Endometrium (tissue), 2 donors: Measurements from ENCODE around the gene ENTPD2.

Experiments used
- FAIRE-seq: peaks from 2 replicates; lab custom pipeline; 2012; peaks lifted over from hg19 to GRCh38; lab: Jason Lieb, UNC
- donor health status: control.
- donor health status: control.

Gene ENTPD2

DNA sequence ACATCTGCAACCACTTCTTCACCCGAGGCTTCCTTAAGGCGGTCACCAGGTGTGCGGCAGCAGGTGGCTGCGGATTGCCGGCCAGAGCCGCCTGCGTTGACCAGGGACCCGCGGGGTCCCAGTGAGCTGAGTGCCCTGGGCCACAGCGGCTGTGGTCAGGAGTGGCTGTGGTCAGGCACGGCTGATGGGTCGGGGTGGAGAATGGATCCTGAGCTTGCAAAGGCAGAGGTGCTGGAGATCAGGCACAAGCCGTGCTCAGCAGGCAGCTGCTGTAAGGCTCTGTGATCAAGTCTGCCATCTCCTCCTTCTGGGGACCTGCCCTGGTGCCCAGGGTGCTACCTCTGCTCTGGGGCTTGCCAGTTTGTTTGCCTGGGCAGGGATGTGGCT is 25.5 kb upstream of the ENTPD2 start:
- no peak for FAIRE-seq

DNA sequence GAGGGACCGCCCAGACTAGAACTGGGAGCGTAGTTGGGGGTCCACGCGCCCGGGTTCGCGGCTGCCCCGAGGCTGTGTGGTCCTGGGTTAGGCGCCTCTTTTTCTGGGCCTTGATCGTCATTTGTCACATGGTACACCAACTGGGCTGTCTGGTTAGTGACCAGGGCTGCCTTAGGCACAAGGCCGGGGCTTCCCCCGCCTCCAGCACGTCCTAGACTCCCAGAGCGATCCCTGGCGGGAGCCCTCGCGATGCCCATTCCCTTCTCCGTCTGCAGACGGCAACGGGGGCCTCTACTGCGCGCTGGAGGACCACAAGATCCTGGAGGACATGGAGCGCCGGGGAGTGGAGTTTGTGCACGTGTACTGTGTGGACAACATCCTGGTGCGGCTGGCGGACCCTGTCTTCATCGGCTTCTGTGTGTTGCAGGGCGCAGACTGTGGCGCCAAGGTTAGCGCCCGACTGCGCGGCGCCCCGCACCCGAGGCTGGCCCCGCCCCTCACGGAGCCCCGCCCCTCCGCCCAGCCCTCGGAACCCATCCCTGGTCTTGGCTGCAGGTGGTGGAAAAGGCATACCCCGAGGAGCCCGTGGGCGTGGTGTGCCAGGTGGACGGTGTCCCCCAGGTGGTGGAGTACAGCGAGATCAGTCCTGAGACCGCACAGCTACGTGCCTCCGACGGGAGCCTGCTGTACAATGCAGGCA is 25.0 kb upstream of the ENTPD2 start:
- FAIRE-seq = no peak

- no peak for FAIRE-seq
Measured at GRCh38 chr9:137077758-137078693, 24.2 kb upstream of the ENTPD2 start.

DNA sequence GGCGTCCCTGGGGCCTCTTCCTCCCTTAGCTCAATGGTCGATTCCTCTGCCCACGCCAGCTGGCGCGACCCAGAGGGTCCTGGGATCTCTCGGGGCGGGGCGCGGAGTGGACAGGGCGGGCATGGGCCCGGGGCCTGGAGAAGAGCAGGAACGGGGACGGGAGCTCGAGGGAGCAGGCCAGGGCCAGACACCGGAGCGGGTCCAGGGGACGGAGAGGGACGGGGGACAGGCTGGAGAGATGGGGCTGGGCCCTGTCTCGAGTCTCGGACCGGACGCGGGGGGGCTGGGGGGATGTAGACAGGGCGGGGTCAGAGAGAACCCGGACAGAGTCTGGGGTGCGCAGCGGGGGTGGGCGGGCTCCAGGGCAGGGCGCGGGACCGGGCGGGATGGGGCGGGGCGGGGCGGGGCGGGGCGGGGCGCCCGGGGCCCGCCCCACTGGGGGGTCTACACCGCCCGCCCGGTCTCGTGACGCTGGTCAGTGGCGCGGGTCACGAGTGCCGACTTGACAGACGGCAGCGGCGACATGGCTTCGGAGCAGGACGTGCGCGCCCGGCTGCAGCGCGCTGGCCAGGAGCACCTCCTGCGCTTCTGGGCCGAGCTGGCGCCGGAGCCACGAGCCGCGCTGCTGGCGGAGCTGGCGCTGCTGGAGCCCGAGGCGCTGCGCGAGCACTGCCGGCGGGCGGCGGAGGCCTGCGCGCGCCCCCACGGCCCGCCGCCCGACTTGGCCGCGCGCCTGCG is 23.3 kb upstream of the ENTPD2 start, which contains the start of gene UAP1L1:
Gene UAP1L1, plus strand, starts transcription at position 508 of the 738 bp plus-strand sequence. Its CDS starts 16 bp downstream, at position 524.
- no peak for FAIRE-seq

DNA sequence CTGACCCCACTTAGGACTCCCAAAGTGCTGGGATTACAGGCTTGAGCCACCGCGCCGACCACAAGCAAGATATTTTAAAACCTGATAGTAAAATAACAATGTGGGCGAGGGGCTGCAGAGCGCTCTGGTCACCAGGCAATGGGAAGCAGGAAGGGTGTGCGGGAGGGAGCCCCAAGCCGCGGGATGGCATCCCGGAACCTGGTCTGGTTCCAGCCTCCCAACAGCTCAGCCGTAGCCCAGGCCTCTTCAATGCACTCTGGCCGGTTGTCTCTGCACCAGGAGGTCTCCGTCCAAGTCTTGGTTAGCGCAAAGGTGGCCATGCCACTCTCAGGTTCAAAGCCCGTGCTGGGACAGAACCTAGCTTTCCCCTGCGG is 22.8 kb upstream of the ENTPD2 start:
- FAIRE-seq = no peak

- no peak for FAIRE-seq
Measured at GRCh38 chr9:137075275-137075775, 21.5 kb upstream of the ENTPD2 start.

- no peak for FAIRE-seq
Measured at GRCh38 chr9:137074657-137075274, 20.9 kb upstream of the ENTPD2 start.

DNA sequence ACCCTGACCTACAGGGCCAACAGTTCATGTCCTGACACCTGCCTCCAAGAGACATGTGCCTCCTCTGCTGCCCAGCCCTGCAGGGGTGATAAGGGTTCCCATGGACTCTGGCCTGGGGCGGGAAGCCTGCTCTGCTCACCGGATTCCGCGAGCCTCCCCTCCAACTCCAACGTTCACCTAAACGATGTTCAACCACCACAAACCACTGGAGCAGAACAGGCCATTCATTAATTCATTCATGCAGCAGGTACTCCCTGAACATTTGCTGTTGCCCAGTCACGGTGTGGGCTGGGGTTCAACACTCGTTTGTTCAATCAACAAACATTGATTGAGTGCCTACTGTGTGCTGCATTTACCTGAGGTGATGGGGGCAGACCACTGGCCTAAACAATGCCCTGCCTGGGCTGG is 20.1 kb upstream of the ENTPD2 start:
- FAIRE-seq = no peak

- FAIRE-seq = no peak
Measured at GRCh38 chr9:137071282-137071681, 17.4 kb upstream of the ENTPD2 start.

GRCh38 chr9:137070906-137071275 is 17.0 kb upstream of the ENTPD2 start:
- FAIRE-seq = no peak

DNA sequence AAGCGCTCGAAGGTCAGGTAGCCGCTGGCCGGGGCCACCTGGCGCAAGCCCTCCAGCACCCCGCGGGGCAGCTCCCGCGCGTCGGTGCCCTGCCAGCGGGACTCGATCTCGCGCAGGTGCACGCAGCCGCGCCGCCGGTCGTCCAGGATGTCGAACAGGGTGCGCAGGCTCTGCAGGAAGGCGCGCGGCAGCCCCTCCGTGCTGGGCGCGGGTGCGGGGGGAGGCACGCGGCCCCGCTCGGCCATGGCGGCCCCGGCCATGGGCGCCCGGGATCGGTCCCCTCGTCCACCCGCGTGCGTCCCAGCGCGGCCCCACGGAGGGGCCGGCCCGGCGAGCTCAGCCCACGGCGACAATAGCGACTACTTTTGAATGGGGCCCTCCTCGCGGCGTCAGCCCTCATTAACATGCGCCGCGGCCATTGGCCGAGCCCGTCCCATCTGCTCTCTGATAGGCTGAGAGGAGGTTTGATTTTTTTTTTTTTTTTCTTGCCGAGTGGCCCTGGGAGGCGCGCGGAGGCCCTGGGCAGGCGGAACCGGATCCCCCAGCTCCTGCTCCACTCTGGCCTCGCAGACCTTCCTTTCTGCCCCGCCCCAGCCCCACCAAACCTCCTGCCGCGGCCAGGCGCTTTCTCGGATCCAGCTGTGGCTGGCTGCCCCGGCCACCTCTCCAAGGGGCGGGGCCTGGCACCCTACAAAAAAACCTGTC is 16.5 kb upstream of the ENTPD2 start, which contains the start of gene SAPCD2:
Gene SAPCD2, minus strand, starts transcription at position 357 of the 705 bp plus-strand sequence. Its CDS starts 97 bp downstream, at position 260.
- peak; percentile 72 for FAIRE-seq

GRCh38 chr9:137069508-137070091 is 15.7 kb upstream of the ENTPD2 start:
- no peak for FAIRE-seq

DNA sequence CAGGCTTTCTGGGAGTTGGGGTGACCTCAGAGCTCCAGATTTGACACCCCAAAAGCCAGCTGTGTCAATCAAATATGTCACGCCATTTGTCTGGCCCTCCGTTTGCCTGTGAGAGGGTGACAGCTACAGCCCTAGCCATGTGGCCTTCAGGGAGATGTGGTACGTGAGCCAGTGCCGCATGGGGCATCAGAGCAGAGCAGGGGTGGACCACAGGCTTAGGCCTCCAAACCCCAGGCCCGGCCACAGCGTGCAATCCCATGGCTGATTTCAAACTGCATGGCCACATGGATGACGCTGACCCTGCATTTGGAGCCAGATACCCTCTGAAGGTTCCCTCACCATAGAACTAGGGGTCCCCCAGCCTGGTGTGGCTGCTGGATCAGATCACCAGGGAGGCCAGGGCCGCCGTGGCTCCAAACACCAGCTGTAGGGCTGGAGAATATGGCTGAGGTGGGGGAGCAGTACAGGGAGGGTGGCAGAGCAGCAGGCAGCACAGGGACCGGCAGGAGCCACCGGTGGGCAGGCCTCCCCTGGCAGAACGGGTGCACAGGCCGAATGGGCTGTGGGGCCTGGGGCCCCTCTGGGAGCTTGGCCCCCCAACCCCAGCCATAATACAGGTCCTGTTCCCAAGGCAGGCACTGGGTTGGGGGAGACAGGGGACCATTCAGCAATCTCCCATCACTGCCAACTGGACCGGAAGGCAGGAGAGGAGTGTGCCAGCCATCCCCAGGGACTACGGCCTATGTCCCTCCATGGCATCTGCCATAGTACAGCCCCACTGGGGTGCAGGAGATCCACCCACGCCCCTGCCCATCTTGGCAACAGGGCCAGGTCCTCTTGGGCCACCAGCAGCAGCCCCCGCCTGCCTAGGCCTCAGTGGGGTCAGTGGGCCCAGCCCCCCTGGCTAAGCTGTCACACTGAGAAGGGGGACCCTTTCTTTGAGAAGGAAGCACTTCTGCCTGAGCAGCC is 15.0 kb upstream of the ENTPD2 start:
- no peak for FAIRE-seq

- no peak for FAIRE-seq
Measured at GRCh38 chr9:137067860-137068538, 14.1 kb upstream of the ENTPD2 start.

DNA sequence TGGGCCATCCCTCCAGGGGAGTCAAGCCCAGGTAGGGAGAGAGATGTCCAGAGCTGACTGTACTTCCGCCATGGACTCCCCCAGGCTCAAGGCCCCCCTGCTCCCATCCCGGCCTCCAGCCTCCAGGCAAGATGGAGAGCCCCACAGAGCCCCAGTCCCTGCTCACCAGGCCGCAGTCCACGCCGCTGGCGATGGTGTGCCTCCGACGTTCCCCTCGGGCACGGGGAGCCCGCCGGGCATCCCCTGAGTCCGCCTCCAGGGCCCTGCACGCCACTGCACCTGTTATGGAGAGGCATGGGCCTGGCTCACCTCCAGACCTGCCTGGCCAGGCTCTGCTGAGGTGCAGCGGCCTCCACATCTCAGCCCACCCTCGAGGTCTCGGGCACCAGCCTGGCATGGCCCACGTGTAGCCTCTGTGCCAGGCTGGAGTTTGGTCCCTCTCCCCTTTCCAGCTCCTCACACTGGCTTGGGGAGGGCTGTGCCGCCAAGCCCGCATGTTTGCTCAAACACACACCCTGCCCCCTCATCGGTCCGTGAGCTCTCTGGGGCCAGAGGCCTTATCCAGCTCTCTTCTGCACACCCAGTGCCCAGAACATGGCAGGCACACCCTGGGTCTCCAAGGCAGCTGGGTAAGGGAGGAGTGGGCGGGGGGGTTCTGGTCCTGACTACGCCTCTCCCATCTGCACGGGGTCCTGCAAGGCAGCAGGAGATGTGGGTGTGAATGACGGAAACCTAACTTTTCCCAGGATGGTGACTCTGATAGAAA is 12.4 kb upstream of the ENTPD2 start:
- FAIRE-seq = no peak

- no peak for FAIRE-seq
Measured at GRCh38 chr9:137065336-137065967, 11.6 kb upstream of the ENTPD2 start.

- FAIRE-seq = no peak
Measured at GRCh38 chr9:137064880-137065164, 11.0 kb upstream of the ENTPD2 start.
